ENCODE data around the gene IKZF5. TPM values are rescaled to one million over a fixed set of nuclear protein-coding genes. Genes with fewer than 3 reads are reported as not detected.

The IKZF5 gene
- total and polyA plus RNA-seq, 2 of the 4 experiments (the other 2 are of a cell fraction), result 2.9 to 4.4 TPM

- Histone ChIP-seq H2BK20ac (ENCODE audit: low read depth, low read length) (no peak overlapping the region), H2AK9ac (replicated peaks; ENCODE audit: low read depth, low read length, poor library complexity) (no peak overlapping the region), H3K9me3 (ENCODE audit: control insufficient read depth, insufficient read depth, low read length) (no peaks in the 10 kb centered on the region), H2BK5ac (ENCODE audit: low read depth, low read length, poor library complexity, severe bottlenecking) (no peak overlapping the region), H4K8ac (ENCODE audit: low read depth in 2 of 2, low read length in 2 of 2) (no peak overlapping the region), H3K23ac (ENCODE audit: low read depth, low read length) (no peak overlapping the region), H3K4me2 (ENCODE audit: low read depth, low read length) (no peak overlapping the region), H3K14ac (replicated peaks; ENCODE audit: low read depth, low read length) (no peak overlapping the region), H2AFZ (replicated peaks; ENCODE audit: low read length, poor library complexity) (no peak overlapping the region), H2BK120ac (ENCODE audit: low read depth, low read length) (no peak overlapping the region), H3K36me3 (ENCODE audit: control insufficient read depth, insufficient read depth, low read length) (peaks cover 9% of the 10 kb centered on the region), H4K91ac (ENCODE audit: insufficient read depth, low read depth, low read length) (no peak overlapping the region), H4K5ac (ENCODE audit: low read depth, low read length) (no peak overlapping the region), H3K27ac (ENCODE audit: insufficient read depth, low read length) (no peak overlapping the region), H3K9ac (ENCODE audit: low read depth, low read length) (no peak overlapping the region), H2AK5ac (ENCODE audit: low read depth, low read length) (no peak overlapping the region), H3K4me3 (ENCODE audit: insufficient read depth, low read depth, low read length) (no peak overlapping the region), H3K4ac (ENCODE audit: low read depth, low read length) (no peak overlapping the region), H3K56ac (ENCODE audit: extremely low read depth, insufficient read depth, low read length) (no peak overlapping the region), H4K20me1 (ENCODE audit: insufficient read depth, low read length) (peaks cover 3% of the 10 kb centered on the region; the same call in 1 of the 2 replicates), H2BK15ac (ENCODE audit: low read depth, low read length) (no peak overlapping the region), H3K27me3 (ENCODE audit: control insufficient read depth, insufficient read depth, low read length) (no peaks in the 10 kb centered on the region), H3K18ac (ENCODE audit: low read depth, low read length) (no peak overlapping the region), H3K4me1 (ENCODE audit: control insufficient read depth, insufficient read depth, low read length) (no peaks in the 10 kb centered on the region; the same call in 1 of the 2 replicates), H3K79me1 (ENCODE audit: low read depth in 1 of 2, low read length in 2 of 2) (peaks cover 22 to 28% of the 10 kb centered on the region in 2 experiments; a peak in 3 of 4 replicates), H3K9me1 (ENCODE audit: insufficient read depth, low read length) (no peaks in the 10 kb centered on the region)
- intact Hi-C loops (cut with micrococcal nuclease) (no loop called here), in situ Hi-C loops (cut with MboI; ENCODE audit: low sequenced_read_pairs) (no loop called here), dilution Hi-C loops (cut with HindIII; ENCODE audit: low sequenced_read_pairs, unreplicated experiment) (no loop called here)
- ChIA-PET CTCF (no interaction called here), POLR2A (ENCODE audit: unreplicated experiment) (no interaction called here)
- no peak for DNase-seq
- BruUV-seq (replicated peaks), result no TSS peak
- no peak for TF ChIP-seq SMC3 (IDR thresholded peaks at IDR 0.05; ENCODE audit: low read depth, low read length)
- no peak for TF ChIP-seq CTCF (conservative IDR thresholded peaks at IDR 0.05; ENCODE audit: low read depth, low read length)
- TF ChIP-seq MXI1 (IDR thresholded peaks at IDR 0.05; ENCODE audit: borderline replicate concordance, low read depth, low read length), result no peak
- no peak for TF ChIP-seq CHD1 (IDR thresholded peaks at IDR 0.05; ENCODE audit: low read depth, low read length)
- no peak for TF ChIP-seq MAFK (IDR thresholded peaks at IDR 0.05; ENCODE audit: low read depth, low read length)
- no peak for TF ChIP-seq RAD21 (IDR thresholded peaks at IDR 0.05; ENCODE audit: low read length)
- TF ChIP-seq USF2 (IDR thresholded peaks at IDR 0.05; ENCODE audit: low read depth, low read length), result no peak
- TF ChIP-seq ELK1 (IDR thresholded peaks at IDR 0.05; ENCODE audit: borderline replicate concordance, low read depth, low read length), result no peak
- no peak for TF ChIP-seq NFE2L2 (IDR thresholded peaks at IDR 0.05; ENCODE audit: low read depth, low read length)
- no peak for TF ChIP-seq RCOR1 (IDR thresholded peaks at IDR 0.05; ENCODE audit: insufficient replicate concordance, low read length)
- TF ChIP-seq BHLHE40 (IDR thresholded peaks at IDR 0.05; ENCODE audit: low read depth, low read length), result no peak
- TF ChIP-seq POLR2A (IDR thresholded peaks at IDR 0.05; ENCODE audit: low read depth, low read length), result no peak
- TF ChIP-seq FOS (IDR thresholded peaks at IDR 0.05; ENCODE audit: low read depth, low read length), result no peak
- no peak for TF ChIP-seq CEBPB (IDR thresholded peaks at IDR 0.05; ENCODE audit: low read depth, low read length)
- TF ChIP-seq MAZ (IDR thresholded peaks at IDR 0.05; ENCODE audit: borderline replicate concordance, low read depth, low read length), result no peak
- TF ChIP-seq RFX5 (IDR thresholded peaks at IDR 0.05; ENCODE audit: low read depth, low read length), result no peak
- WGBS, 2 experiments (ENCODE audit: extremely low coverage in 2 of 2, insufficient read length in 1 of 2), result no CpG with 5 or more reads among the region's 3 CpGs
- no peak for ATAC-seq (ENCODE audit: low read depth)
Observed at GRCh38 chr10:122999347-122999746, 9.2 kb downstream of the IKZF5 start.

Data from IMR-90 (cell line).